Measurements from ENCODE around the gene NR1H4.

DNA sequence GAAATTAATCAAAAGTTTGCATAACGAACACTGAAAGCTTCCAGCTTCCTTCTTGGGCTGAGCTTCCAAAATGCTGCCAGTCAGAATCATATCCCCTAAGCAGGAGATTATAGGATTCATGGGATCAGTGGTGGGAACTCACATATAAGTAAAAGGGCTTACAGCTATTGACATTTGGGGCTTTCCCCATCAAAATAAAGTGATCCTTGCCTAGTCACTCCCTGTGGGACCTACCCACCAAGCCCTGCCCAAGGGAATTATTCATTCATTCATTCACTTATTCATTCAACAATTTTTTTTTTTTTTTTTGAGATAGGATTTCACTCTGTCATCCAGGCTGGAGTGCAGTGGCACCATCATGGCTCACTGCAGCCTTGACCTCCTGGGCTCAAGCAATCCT lies 47.5 kb upstream of the NR1H4 start:
- TF ChIP-seq YY1 (IDR thresholded peaks at IDR 0.05), result no peak
- no peak for TF ChIP-seq TAF1 (conservative IDR thresholded peaks at IDR 0.05)
- no peak for TF ChIP-seq RAD21 (IDR thresholded peaks at IDR 0.05)
- TF ChIP-seq, protein P1, sequence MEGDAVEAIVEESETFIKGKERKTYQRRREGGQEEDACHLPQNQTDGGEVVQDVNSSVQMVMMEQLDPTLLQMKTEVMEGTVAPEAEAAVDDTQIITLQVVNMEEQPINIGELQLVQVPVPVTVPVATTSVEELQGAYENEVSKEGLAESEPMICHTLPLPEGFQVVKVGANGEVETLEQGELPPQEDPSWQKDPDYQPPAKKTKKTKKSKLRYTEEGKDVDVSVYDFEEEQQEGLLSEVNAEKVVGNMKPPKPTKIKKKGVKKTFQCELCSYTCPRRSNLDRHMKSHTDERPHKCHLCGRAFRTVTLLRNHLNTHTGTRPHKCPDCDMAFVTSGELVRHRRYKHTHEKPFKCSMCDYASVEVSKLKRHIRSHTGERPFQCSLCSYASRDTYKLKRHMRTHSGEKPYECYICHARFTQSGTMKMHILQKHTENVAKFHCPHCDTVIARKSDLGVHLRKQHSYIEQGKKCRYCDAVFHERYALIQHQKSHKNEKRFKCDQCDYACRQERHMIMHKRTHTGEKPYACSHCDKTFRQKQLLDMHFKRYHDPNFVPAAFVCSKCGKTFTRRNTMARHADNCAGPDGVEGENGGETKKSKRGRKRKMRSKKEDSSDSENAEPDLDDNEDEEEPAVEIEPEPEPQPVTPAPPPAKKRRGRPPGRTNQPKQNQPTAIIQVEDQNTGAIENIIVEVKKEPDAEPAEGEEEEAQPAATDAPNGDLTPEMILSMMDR (IDR thresholded peaks at IDR 0.05; ENCODE audit: low read depth, low read length, missing input control), result no peak
- TF ChIP-seq, protein P2, sequence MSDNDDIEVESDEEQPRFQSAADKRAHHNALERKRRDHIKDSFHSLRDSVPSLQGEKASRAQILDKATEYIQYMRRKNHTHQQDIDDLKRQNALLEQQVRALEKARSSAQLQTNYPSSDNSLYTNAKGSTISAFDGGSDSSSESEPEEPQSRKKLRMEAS (IDR thresholded peaks at IDR 0.05), result no peak
- no peak for TF ChIP-seq EGR1 (IDR thresholded peaks at IDR 0.05; ENCODE audit: low read depth in 2 of 2)
- TF ChIP-seq, protein P3, sequence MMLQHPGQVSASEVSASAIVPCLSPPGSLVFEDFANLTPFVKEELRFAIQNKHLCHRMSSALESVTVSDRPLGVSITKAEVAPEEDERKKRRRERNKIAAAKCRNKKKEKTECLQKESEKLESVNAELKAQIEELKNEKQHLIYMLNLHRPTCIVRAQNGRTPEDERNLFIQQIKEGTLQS (IDR thresholded peaks at IDR 0.05), result no peak
- TF ChIP-seq, protein P4, sequence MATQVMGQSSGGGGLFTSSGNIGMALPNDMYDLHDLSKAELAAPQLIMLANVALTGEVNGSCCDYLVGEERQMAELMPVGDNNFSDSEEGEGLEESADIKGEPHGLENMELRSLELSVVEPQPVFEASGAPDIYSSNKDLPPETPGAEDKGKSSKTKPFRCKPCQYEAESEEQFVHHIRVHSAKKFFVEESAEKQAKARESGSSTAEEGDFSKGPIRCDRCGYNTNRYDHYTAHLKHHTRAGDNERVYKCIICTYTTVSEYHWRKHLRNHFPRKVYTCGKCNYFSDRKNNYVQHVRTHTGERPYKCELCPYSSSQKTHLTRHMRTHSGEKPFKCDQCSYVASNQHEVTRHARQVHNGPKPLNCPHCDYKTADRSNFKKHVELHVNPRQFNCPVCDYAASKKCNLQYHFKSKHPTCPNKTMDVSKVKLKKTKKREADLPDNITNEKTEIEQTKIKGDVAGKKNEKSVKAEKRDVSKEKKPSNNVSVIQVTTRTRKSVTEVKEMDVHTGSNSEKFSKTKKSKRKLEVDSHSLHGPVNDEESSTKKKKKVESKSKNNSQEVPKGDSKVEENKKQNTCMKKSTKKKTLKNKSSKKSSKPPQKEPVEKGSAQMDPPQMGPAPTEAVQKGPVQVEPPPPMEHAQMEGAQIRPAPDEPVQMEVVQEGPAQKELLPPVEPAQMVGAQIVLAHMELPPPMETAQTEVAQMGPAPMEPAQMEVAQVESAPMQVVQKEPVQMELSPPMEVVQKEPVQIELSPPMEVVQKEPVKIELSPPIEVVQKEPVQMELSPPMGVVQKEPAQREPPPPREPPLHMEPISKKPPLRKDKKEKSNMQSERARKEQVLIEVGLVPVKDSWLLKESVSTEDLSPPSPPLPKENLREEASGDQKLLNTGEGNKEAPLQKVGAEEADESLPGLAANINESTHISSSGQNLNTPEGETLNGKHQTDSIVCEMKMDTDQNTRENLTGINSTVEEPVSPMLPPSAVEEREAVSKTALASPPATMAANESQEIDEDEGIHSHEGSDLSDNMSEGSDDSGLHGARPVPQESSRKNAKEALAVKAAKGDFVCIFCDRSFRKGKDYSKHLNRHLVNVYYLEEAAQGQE (IDR thresholded peaks at IDR 0.05), result no peak
- TF ChIP-seq FOXA1 (IDR thresholded peaks at IDR 0.05), result no peak
